ENCODE measurements around the gene ZSWIM8. TPM values are rescaled to one million over a fixed set of nuclear protein-coding genes. Genes with fewer than 3 reads are reported as not detected.

Gene ZSWIM8
- total and polyA plus RNA-seq, 3 donors from 2014 or later = 192 to 289 (median 204) TPM

- H3K4me3 ChIP-seq = no peak overlapping the region
- H3K27me3 ChIP-seq = no peaks in the 10 kb centered on the region
- DNase-seq = no peak
- H3K27ac ChIP-seq = no peak overlapping the region
- TF ChIP-seq CTCF (IDR thresholded peaks at IDR 0.05) (no peak), POLR2A (IDR thresholded peaks at IDR 0.05) (no peak)
- intact Hi-C loops (cut with DNase I; ENCODE audit: low total_unique reads) = no loop called here
- H3K36me3 ChIP-seq (ENCODE audit: low read depth, missing control alignments) = no peaks in the 10 kb centered on the region
- H3K9me3 ChIP-seq = no peaks in the 10 kb centered on the region
- H3K4me1 ChIP-seq = no peaks in the 10 kb centered on the region
- 85 to 91% methylated on average over 9 of the region's 9 CpGs for WGBS, 2 donors
Observed at GRCh38 chr10:73758704-73759511, 26.5 kb upstream of the ZSWIM8 start.

- H3K27ac ChIP-seq = no peak overlapping the region
- H3K4me3 ChIP-seq = no peak overlapping the region
- H3K4me1 ChIP-seq = no peaks in the 10 kb centered on the region
- no peaks in the 10 kb centered on the region for H3K9me3 ChIP-seq
- intact Hi-C loops (cut with DNase I; ENCODE audit: low total_unique reads) = no loop called here
- 72 to 89% methylated on average over 2 to 5 of the region's 5 CpGs for WGBS, 2 donors
- H3K36me3 ChIP-seq (ENCODE audit: low read depth, missing control alignments) = no peaks in the 10 kb centered on the region
- no peaks in the 10 kb centered on the region for H3K27me3 ChIP-seq
- no peak for TF ChIP-seq CTCF (IDR thresholded peaks at IDR 0.05)
- no peak for TF ChIP-seq POLR2A (IDR thresholded peaks at IDR 0.05)
- DNase-seq = no peak
Observed at GRCh38 chr10:73759512-73760115, 25.8 kb upstream of the ZSWIM8 start.

GRCh38 chr10:73761781-73762180, 23.6 kb upstream of the ZSWIM8 start:
- no peak for DNase-seq
- no peaks in the 10 kb centered on the region for H3K36me3 ChIP-seq (ENCODE audit: low read depth, missing control alignments)
- H3K9me3 ChIP-seq = no peaks in the 10 kb centered on the region
- no peaks in the 10 kb centered on the region for H3K4me1 ChIP-seq
- intact Hi-C loops (cut with DNase I; ENCODE audit: low total_unique reads) = no loop called here
- H3K4me3 ChIP-seq = no peak overlapping the region
- TF ChIP-seq POLR2A (IDR thresholded peaks at IDR 0.05) (no peak), CTCF (IDR thresholded peaks at IDR 0.05) (no peak)
- H3K27me3 ChIP-seq = no peaks in the 10 kb centered on the region
- WGBS, 2 donors = 97 to 100% methylated on average over 1 of the region's 1 CpG
- H3K27ac ChIP-seq = no peak overlapping the region

- no peaks in the 10 kb centered on the region for H3K9me3 ChIP-seq
- H3K27me3 ChIP-seq = no peaks in the 10 kb centered on the region
- WGBS, 2 donors = 79 to 82% methylated on average over 2 of the region's 2 CpGs
- no peak overlapping the region for H3K27ac ChIP-seq
- no peak for TF ChIP-seq POLR2A (IDR thresholded peaks at IDR 0.05)
- DNase-seq = no peak
- intact Hi-C loops (cut with DNase I; ENCODE audit: low total_unique reads) = no loop called here
- no peak overlapping the region for H3K4me3 ChIP-seq
- no peaks in the 10 kb centered on the region for H3K36me3 ChIP-seq (ENCODE audit: low read depth, missing control alignments)
- no peaks in the 10 kb centered on the region for H3K4me1 ChIP-seq
Observed at GRCh38 chr10:73762915-73763314, 22.5 kb upstream of the ZSWIM8 start.

- Histone ChIP-seq H3K9me3 (no peaks in the 10 kb centered on the region), H3K27ac (no peak overlapping the region), H3K4me3 (no peak overlapping the region), H3K36me3 (ENCODE audit: low read depth, missing control alignments) (no peaks in the 10 kb centered on the region), H3K27me3 (no peaks in the 10 kb centered on the region), H3K4me1 (no peaks in the 10 kb centered on the region)
- intact Hi-C loops (cut with DNase I; ENCODE audit: low total_unique reads) = no loop called here
- 85 to 90% methylated on average over 2 of the region's 2 CpGs for WGBS, 2 donors
- no peak for DNase-seq
- no peak for TF ChIP-seq POLR2A (IDR thresholded peaks at IDR 0.05)
- no peak for TF ChIP-seq CTCF (IDR thresholded peaks at IDR 0.05)
Observed at GRCh38 chr10:73763343-73763742, 22.1 kb upstream of the ZSWIM8 start.

Data from testis (tissue), 3 donors.